Activated naive CD4-positive, alpha-beta T cell treated with anti-CD3 and anti-CD28 coated beads, Interleukin-2, amount 10 ng/mL, durations not matched to agents 7 days and 5 days (primary cell): Measurements from ENCODE around the gene CAB39L.

Experiments used
- CTCF ChIA-PET: fragments of 350-600 bp; sonication (Branson Sonifier 250); formaldehyde crosslinking; loops from one replicate; lab custom pipeline; 2021; ENCODE audit warnings: antibody characterized with exemption; lab: Charles Lee
- DNase-seq: peaks from one replicate; pipeline ENCODE4 v3.0.0-alpha.2; 2020
- H3K27ac Mint-ChIP-seq: one replicate; pipeline ENCODE4 v1.8.0; 2021; ENCODE audit warnings: mild to moderate bottlenecking, moderate library complexity, mixed read lengths
- H3K27me3 Mint-ChIP-seq: one replicate; pipeline ENCODE4 v1.8.0; 2021; ENCODE audit warnings: mild to moderate bottlenecking, mixed read lengths
- H3K36me3 Mint-ChIP-seq: one replicate; pipeline ENCODE4 v1.8.0; 2021; ENCODE audit warnings: mixed read lengths
- H3K4me1 Mint-ChIP-seq: one replicate; pipeline ENCODE4 v1.8.0; 2021; ENCODE audit warnings: mixed read lengths
- H3K4me3 Mint-ChIP-seq: one replicate; pipeline ENCODE4 v1.8.0; 2021; ENCODE audit warnings: mild to moderate bottlenecking, moderate library complexity, mixed read lengths
- H3K9me3 Mint-ChIP-seq: one replicate; pipeline ENCODE4 v1.8.0; 2021; ENCODE audit warnings: mixed read lengths

CAB39L gene

DNA sequence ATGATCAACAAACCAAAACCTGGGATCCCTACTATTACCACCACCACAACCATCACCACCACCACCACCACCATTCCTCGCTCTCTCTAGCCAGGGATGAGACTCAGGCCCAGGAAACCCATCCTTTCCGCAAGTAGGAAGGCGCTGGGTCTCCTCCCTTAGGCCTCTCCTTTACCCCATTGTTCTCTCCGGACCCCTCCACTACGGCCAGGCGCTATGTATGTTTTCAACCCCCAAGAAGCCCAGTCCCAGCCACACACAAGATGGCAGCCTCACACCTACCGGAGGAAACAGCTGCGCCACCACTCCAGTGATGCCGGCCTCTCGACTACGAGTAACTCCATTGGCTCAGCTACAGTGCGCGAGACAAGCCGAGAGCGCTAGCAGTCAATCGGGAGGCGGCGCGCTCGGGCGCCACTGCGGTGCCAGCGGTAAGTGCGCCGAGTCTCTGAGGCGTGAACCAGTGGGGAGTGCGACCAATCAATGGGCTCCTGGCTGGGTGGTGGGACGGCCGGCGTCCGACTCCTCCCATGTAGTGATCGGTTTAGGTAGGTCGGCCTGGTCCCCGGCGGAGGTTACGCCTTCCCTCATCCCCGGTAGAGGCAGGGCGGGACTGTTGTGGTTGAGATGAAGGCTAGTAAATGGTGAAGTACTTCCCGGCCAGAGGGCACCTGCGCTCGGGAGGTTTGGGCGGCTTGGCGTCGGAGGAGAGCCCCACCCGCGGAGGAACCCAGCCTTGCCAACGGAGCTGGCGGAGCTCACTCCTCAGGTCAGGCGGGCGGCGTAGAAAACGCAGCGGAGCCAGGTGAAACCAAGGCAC, at the start of gene CAB39L, which contains the start of gene SETDB2:
Gene CAB39L, minus strand, starts transcription at position 361 of the 820 bp plus-strand sequence. CDS start 61,154 bp downstream, outside the sequence.
Gene SETDB2, plus strand, starts transcription at position 571 of the 820 bp plus-strand sequence. CDS start 7,620 bp downstream, outside the sequence.
- H3K27me3 Mint-ChIP-seq: no peaks in the 10 kb centered on the region
- DNase-seq: peak; percentile 100
- CTCF ChIA-PET: interaction anchor here (0.6 to 1.3 kb wide), 4 partner anchors 23 to 165 kb away, joined by 3 read pairs; no protein-coding TSS in a partner anchor
- peaks cover 51% of the 10 kb centered on the region for H3K4me1 Mint-ChIP-seq
- peak within 1 kb of the TSS; percentile 91 for H3K4me3 Mint-ChIP-seq
- peaks cover 12% of the 10 kb centered on the region for H3K36me3 Mint-ChIP-seq
- H3K27ac Mint-ChIP-seq: peak within 1 kb of the TSS; percentile 98
- H3K9me3 Mint-ChIP-seq: no peaks in the 10 kb centered on the region

DNA sequence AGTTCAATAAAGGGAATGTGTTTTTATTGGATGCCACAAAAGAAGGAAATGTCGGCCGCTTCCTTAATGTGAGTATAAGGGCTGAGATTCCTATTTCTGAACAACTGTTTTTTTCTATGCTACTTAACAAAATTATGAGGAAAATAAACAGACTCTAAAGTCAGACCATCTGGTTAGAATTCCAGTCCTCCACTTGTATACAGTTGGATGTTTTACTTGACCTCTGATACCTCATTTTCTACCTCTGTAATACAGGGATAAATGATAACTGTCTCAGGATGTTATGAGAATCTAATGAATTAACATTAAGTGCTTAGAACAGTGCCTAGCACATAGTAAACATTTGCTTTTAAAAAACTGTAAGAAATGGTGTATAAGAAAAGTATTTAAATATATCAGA, 44.7 kb upstream of the CAB39L start:
- Mint-ChIP-seq H3K27ac (no peak overlapping the region), H3K9me3 (no peaks in the 10 kb centered on the region), H3K4me3 (no peak overlapping the region), H3K36me3 (peaks cover 38% of the 10 kb centered on the region), H3K4me1 (peaks cover 6% of the 10 kb centered on the region), H3K27me3 (no peaks in the 10 kb centered on the region)
- CTCF ChIA-PET: no interaction called here
- DNase-seq: no peak

DNA sequence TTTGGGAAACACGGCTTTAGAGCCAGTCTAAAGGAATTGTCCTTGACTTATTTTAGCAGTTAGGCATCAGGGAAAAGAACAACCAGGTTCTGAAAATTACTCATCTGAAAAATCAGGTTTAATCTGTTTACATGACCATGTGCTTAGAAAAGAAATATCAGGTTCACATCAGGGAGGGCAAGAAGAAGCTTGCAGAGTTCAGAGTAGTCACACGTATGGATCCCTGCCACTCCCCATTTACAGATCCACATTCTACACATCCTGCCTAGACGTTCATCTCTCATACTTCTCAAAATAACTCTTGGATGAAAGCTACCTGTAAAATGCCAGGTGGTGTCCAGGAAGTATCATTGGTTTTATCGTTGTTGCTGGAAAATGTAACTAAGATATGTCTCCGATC, 37.9 kb upstream of the CAB39L start:
- peaks cover 55% of the 10 kb centered on the region for H3K36me3 Mint-ChIP-seq
- no peaks in the 10 kb centered on the region for H3K27me3 Mint-ChIP-seq
- H3K27ac Mint-ChIP-seq: no peak overlapping the region
- H3K9me3 Mint-ChIP-seq: no peaks in the 10 kb centered on the region
- H3K4me1 Mint-ChIP-seq: no peaks in the 10 kb centered on the region
- CTCF ChIA-PET: no interaction called here
- no peak for DNase-seq
- H3K4me3 Mint-ChIP-seq: no peak overlapping the region

DNA sequence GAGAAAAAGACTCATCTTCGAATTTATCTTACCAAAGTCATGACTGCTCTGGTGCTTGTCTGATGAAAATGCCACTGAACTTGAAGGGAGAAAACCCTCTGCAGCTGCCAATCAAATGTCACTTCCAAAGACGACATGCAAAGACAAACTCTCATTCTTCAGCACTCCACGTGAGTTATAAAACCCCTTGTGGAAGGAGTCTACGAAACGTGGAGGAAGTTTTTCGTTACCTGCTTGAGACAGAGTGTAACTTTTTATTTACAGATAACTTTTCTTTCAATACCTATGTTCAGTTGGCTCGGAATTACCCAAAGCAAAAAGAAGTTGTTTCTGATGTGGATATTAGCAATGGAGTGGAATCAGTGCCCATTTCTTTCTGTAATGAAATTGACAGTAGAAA, 32.7 kb upstream of the CAB39L start:
- no peak for DNase-seq
- no peaks in the 10 kb centered on the region for H3K9me3 Mint-ChIP-seq
- H3K4me3 Mint-ChIP-seq: no peak overlapping the region
- CTCF ChIA-PET: interaction anchor here (1.5 kb wide), 1 partner anchor 17 kb away, joined by 4 read pairs; no protein-coding TSS in a partner anchor
- no peak overlapping the region for H3K27ac Mint-ChIP-seq
- H3K27me3 Mint-ChIP-seq: no peaks in the 10 kb centered on the region
- no peaks in the 10 kb centered on the region for H3K4me1 Mint-ChIP-seq
- H3K36me3 Mint-ChIP-seq: peaks cover 48% of the 10 kb centered on the region

DNA sequence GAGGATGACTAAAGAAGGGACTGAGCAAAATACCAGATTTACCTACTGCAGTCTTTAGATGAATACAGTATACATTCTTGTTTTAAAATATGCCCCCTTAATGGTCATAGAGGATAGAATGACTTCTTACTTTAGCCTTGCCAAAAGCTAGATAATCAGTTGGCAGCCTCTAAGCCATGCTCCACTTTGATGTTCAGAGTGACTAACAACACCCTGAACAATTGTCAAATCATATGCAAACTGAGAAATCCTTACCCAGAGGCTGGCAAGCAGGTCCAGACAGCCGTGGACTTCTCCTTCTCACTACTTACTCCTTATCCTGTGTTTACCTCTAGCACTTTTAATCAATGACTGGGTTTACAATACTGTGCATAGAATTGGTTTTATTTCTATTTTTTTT, 28.3 kb upstream of the CAB39L start:
- no peak overlapping the region for H3K27ac Mint-ChIP-seq
- H3K9me3 Mint-ChIP-seq: no peaks in the 10 kb centered on the region
- no peaks in the 10 kb centered on the region for H3K4me1 Mint-ChIP-seq

DNA sequence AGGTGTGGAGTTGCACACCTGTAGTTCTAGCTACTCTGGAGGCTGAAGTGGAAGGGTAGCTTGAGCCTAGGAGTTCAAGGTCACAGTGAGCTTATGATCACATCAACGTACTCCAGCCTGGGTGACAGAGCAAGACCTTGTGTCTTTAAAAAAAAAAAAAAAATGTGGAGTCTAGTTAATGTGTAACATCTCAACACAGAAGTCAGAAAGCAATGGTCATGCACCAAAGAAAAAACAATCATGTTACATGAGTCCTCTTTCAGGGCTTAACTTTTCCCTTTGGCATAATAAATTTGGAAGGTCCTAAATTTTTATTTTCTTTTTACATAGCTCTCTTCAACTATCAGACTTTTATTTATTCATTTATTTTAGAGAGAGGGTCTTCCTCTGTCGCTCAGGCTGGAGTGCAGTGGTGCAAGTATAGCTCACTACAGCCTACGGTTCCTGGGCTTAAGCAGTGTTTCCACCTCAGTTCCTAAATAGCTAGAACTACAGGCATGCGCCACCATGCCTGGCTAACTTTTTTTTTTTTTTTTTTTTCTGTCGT, 22.5 kb upstream of the CAB39L start:
- Mint-ChIP-seq H3K4me1 (no peaks in the 10 kb centered on the region), H3K27me3 (no peaks in the 10 kb centered on the region), H3K27ac (no peak overlapping the region), H3K9me3 (peaks cover 11% of the 10 kb centered on the region), H3K4me3 (no peak overlapping the region), H3K36me3 (peaks cover 55% of the 10 kb centered on the region)
- CTCF ChIA-PET: interaction anchor here (0.6 kb wide), 1 partner anchor 17 kb away, joined by 4 read pairs; no protein-coding TSS in a partner anchor
- no peak for DNase-seq

More for the DNA sequence above, 28.3 kb upstream of the CAB39L start:
- no peak overlapping the region for H3K4me3 Mint-ChIP-seq
- no peaks in the 10 kb centered on the region for H3K27me3 Mint-ChIP-seq
- H3K36me3 Mint-ChIP-seq: peaks cover 44% of the 10 kb centered on the region
- DNase-seq: no peak
- CTCF ChIA-PET: no interaction called here

DNA sequence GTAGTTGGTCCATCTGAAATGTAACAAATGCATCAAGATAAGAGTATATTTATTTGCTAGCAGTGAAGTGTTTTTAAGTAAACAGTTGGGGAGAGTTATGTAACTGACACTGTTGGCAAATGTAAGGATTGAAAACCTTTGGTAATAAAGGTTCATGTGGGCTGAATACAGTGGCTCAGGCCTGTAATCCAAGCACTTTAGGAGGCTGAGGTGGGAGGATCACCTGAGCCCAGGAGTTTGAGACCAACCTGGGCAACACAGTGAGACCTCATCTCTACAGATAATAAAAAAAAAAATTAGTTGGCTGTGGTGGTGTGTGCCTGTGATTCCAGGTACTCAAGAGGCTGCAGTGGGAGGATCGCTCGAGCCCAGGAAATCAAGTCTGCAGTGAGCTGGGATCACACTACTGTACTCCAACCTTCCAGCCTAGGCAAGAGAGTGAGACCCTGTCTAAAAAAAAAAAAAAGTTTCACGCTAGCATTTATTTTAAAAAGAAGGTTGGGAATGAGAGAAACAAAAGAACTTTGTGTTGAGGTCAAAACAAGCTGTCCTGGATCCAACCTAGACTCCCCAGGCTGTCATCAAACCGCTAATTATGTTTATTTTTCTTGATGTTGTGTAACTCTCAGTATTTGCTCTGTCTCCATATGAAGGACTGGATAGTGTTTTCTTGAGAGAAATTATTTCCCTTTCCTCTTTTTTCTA, 20.9 kb upstream of the CAB39L start:
- H3K27me3 Mint-ChIP-seq: no peaks in the 10 kb centered on the region
- H3K27ac Mint-ChIP-seq: no peak overlapping the region
- peaks cover 57% of the 10 kb centered on the region for H3K36me3 Mint-ChIP-seq
- CTCF ChIA-PET: no interaction called here
- DNase-seq: no peak
- H3K4me3 Mint-ChIP-seq: no peak overlapping the region
- H3K9me3 Mint-ChIP-seq: peaks cover 11% of the 10 kb centered on the region
- no peaks in the 10 kb centered on the region for H3K4me1 Mint-ChIP-seq

DNA sequence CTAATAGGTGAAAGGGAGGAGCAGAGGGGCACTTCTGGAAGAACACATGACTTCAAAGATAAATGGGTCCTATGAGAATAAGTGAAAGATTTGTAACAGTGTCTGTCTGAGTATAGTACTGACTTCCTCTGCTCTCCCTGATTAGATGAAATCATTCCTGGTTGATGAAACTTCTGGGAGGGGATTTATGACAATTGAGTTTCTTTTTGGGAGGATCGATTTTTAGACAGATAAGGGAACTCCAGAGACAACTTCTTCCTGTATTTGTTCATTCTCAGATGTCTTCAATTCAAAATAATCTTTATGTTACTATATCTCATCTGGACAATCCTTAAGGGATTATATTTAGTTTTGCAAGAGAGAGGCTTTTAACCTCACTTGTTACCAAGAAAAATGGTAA, 20.2 kb upstream of the CAB39L start:
- Mint-ChIP-seq H3K9me3 (peaks cover 11% of the 10 kb centered on the region), H3K4me3 (no peak overlapping the region), H3K27ac (no peak overlapping the region), H3K4me1 (no peaks in the 10 kb centered on the region), H3K27me3 (no peaks in the 10 kb centered on the region), H3K36me3 (peaks cover 50% of the 10 kb centered on the region)
- DNase-seq: no peak
- CTCF ChIA-PET: no interaction called here

DNA sequence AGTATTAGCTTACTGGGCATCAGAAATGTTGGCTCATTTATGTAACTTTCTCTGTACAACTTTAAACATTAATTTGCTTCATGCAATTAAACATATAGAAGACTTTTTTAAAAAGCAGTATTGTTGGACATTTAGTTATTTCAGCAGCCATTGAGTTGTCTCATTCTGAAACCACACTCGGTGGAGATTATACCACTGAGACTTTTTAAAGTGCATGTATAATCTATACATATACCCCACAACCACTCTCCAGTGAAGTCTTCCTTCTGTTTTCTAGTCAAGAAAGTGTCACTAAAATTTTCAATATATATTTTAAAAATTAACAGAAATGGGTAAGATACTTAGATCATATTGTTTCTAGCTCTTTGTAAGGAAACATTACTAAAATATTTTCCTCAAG, 15.7 kb upstream of the CAB39L start:
- peaks cover 11% of the 10 kb centered on the region for H3K9me3 Mint-ChIP-seq
- peaks cover 42% of the 10 kb centered on the region for H3K36me3 Mint-ChIP-seq
- CTCF ChIA-PET: interaction anchor here (0.8 to 1.5 kb wide), 2 partner anchors 10 to 16 kb away, joined by 3 to 4 read pairs; no protein-coding TSS in a partner anchor
- H3K4me1 Mint-ChIP-seq: peaks cover 8% of the 10 kb centered on the region
- no peaks in the 10 kb centered on the region for H3K27me3 Mint-ChIP-seq
- no peak overlapping the region for H3K27ac Mint-ChIP-seq
- DNase-seq: no peak
- H3K4me3 Mint-ChIP-seq: no peak overlapping the region

DNA sequence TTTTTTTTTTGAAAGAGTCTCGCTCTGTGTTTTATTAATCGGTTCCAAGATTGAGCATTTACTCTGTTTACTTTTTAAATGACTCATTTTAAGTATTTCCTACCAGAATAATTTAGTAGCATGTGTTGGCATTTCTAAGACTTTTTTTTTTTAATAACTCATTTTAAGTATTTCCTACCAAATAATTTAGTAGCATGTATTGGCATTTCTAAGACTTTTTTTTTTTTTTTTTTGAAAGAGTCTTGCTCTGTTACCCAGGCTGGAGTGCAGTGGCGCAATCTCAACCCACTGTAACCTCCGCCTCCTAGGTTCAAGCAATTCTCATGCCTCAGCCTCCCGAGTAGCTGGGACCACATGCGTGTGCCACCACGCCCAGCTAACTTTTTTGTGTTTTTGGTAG, 13.4 kb upstream of the CAB39L start:
- CTCF ChIA-PET: no interaction called here

DNA sequence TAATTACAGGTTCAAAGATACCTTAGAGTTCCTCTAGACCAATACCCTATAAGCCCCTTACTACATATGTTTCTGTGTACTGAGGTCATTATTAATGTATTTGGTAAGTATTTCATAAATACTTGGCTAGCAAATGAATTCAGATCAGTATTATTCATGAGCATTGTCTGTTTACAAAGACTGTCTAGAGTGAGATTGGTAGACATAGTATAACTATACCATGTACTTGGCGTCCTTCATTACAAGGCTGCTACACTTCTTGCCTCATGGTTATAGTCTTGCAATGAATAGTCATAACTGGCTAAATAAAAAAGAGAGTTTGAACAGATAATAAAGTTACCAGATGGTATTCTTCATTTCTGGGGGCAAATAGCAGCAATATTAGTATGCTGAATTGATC, 12.3 kb upstream of the CAB39L start:
- Mint-ChIP-seq H3K4me3 (no peak overlapping the region), H3K36me3 (peaks cover 28% of the 10 kb centered on the region), H3K27me3 (no peaks in the 10 kb centered on the region), H3K4me1 (peaks cover 25% of the 10 kb centered on the region), H3K9me3 (no peaks in the 10 kb centered on the region), H3K27ac (no peak overlapping the region)
- CTCF ChIA-PET: no interaction called here
- DNase-seq: no peak

More for the DNA sequence above, 13.4 kb upstream of the CAB39L start:
- Mint-ChIP-seq H3K27me3 (no peaks in the 10 kb centered on the region), H3K36me3 (peaks cover 36% of the 10 kb centered on the region), H3K4me3 (no peak overlapping the region), H3K27ac (no peak overlapping the region), H3K4me1 (peaks cover 25% of the 10 kb centered on the region), H3K9me3 (peaks cover 2% of the 10 kb centered on the region)
- no peak for DNase-seq

DNA sequence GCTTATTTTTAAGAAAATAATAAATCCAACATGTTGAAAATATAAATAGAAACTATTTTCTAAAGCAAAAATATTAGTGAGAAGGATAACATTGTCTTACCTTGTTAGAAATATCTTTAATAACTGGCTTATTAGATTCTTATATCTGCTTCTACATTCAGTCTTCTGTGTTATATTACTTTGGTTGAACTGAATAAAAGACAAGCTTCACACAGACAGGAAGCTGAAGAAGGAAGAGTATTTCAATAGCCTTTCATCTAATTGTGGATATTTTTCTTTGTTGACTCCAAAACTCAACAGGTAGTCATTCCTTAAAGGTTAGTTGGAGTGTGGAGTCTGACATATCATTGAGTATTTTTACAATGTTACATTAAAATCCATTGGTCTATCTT, 11.1 kb upstream of the CAB39L start:
- peak overlapping the region; percentile 20 for H3K27ac Mint-ChIP-seq
- H3K4me1 Mint-ChIP-seq: peaks cover 31% of the 10 kb centered on the region
- H3K36me3 Mint-ChIP-seq: peaks cover 26% of the 10 kb centered on the region
- DNase-seq: no peak
- CTCF ChIA-PET: interaction anchor here (0.8 kb wide), 1 partner anchor 10 kb away, joined by 4 read pairs; no protein-coding TSS in a partner anchor
- no peaks in the 10 kb centered on the region for H3K9me3 Mint-ChIP-seq
- H3K27me3 Mint-ChIP-seq: no peaks in the 10 kb centered on the region
- no peak overlapping the region for H3K4me3 Mint-ChIP-seq

DNA sequence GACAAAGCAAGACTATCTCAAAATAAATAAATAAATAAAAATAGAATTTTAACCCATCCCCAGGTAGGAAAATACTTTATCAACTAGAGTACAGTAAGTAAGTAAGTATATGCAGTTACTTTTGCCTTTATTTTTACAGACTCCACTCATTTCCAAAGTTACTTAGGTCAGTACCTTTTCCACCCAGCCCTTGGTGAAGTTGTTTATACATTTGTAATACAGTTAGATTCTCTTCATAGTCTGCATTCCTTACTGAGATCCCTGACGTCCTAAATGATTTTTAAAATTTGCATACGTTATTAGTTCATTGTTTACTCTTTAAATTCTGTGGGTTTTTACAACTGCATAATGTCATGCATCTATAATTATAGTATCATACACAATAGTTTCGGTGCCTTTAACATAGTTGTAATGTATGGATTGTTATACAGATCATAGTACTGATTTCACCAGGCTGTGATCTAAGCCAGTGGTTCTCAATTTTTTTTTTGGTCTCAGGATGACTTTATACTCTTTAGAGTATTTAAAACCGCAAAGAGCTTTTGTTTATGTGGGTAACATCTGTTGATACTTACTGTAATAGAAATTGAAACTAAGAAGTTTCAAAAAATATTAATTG, 10.6 kb upstream of the CAB39L start:
- peaks cover 34% of the 10 kb centered on the region for H3K4me1 Mint-ChIP-seq
- no peaks in the 10 kb centered on the region for H3K9me3 Mint-ChIP-seq

DNA sequence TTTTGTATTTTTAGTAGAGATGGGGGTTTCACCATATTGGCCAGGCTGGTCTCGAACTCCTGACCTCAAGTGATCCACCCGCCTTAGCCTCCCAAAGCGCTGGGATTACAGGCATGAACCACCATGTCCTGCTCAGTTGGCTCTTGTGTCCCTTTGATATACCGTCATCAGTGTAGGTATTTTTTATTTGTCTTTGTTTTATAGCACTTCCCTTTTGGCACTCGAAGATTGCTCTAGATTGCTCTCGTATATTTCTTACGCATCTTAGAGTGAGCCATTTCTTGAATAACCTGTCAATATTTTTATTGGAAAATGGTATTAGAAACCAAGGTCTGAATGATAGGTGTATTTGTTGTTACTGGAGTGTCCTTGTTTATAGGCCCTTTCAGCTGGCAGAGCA, 9.6 kb upstream of the CAB39L start:
- CTCF ChIA-PET: interaction anchor here (0.7 kb wide), 1 partner anchor 167 kb away, joined by 4 read pairs; no protein-coding TSS in a partner anchor
- peaks cover 37% of the 10 kb centered on the region for H3K36me3 Mint-ChIP-seq
- H3K9me3 Mint-ChIP-seq: no peaks in the 10 kb centered on the region
- H3K4me1 Mint-ChIP-seq: peaks cover 43% of the 10 kb centered on the region
- H3K27ac Mint-ChIP-seq: no peak overlapping the region
- no peak overlapping the region for H3K4me3 Mint-ChIP-seq
- H3K27me3 Mint-ChIP-seq: no peaks in the 10 kb centered on the region
- DNase-seq: no peak

More for the DNA sequence above, 10.6 kb upstream of the CAB39L start:
- Mint-ChIP-seq H3K36me3 (peaks cover 30% of the 10 kb centered on the region), H3K4me3 (no peak overlapping the region), H3K27ac (peak overlapping the region; percentile 76), H3K27me3 (no peaks in the 10 kb centered on the region)
- no peak for DNase-seq
- CTCF ChIA-PET: interaction anchor here (0.8 kb wide), 1 partner anchor 10 kb away, joined by 4 read pairs; no protein-coding TSS in a partner anchor
